Breast epithelium (tissue), 3 donors: ENCODE measurements around the gene EBF3.

ENCODE experiments used
- POLR2A ChIP-seq: fragments of 450-650 bp; IDR thresholded peaks from one replicate; pipeline ENCODE4 v1.6.1; 2016; ENCODE audit warnings: antibody characterized with exemption, mild to moderate bottlenecking, moderate library complexity
- TF ChIP-seq, protein P1 (sequence below), 3 donors: fragments of 450-650 bp; IDR thresholded peaks; one replicate each; pipeline ENCODE4 v1.5.1; 2016 to 2017; ENCODE audit warnings: antibody characterized with exemption in 3 of 3, mild to moderate bottlenecking in 3 of 3, moderate library complexity in 3 of 3

DNA sequence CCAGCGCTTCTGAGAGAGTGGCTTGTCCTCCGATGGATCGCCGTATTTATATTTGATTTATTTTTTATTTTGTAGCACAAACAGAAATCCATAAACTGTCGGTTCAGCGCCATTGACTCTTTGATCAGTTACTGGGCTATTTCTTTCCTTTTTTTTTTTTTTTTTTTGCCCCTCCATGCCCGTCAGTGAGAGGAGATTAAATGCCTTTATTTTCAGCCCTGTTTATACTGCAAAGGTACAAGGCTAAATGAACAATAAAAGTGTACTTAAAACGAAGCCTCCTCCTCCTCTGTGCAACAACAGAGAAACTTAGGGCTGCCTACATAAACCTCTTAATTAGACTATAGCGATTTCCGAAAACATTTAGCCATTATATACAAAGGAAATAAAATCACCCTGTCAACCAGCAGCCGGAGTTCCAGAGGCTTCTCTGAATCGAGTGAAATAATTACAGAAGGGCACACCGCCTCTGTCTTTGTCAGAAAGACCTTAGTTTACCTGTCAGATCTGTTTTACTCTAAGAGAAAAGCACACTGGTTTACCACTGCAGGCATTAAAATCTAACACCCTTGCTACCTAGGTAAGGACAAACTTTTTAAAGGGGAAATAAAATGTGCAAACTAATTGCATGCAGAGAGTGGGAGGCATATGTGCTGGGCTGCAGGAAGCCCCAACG lies 3.5 kb downstream of the EBF3 start:
- no peak for TF ChIP-seq POLR2A
- TF ChIP-seq, protein P1, sequence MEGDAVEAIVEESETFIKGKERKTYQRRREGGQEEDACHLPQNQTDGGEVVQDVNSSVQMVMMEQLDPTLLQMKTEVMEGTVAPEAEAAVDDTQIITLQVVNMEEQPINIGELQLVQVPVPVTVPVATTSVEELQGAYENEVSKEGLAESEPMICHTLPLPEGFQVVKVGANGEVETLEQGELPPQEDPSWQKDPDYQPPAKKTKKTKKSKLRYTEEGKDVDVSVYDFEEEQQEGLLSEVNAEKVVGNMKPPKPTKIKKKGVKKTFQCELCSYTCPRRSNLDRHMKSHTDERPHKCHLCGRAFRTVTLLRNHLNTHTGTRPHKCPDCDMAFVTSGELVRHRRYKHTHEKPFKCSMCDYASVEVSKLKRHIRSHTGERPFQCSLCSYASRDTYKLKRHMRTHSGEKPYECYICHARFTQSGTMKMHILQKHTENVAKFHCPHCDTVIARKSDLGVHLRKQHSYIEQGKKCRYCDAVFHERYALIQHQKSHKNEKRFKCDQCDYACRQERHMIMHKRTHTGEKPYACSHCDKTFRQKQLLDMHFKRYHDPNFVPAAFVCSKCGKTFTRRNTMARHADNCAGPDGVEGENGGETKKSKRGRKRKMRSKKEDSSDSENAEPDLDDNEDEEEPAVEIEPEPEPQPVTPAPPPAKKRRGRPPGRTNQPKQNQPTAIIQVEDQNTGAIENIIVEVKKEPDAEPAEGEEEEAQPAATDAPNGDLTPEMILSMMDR (IDR thresholded peaks at IDR 0.05): no peak
